ENCODE results near the gene DGLUCY. TPM values are rescaled to one million over a fixed set of nuclear protein-coding genes. Genes with fewer than 3 reads are reported as not detected.

Gene DGLUCY
- total and polyA plus RNA-seq, 2 of the 13 experiments (the other 11 are each of a cell fraction or from before 2014, with no cell fraction given): 14.8 to 36.3 TPM

- H4K20me1 ChIP-seq (ENCODE audit: insufficient read depth, low read length): no peaks in the 10 kb centered on the region
- intact Hi-C loops (cut with micrococcal nuclease; ENCODE audit: unreplicated experiment) (no loop called here), in situ Hi-C loops (cut with HindIII; ENCODE audit: extremely low pct_ligation_motif_present, low pct_unique_long_range_greater_than_20kb) (no loop called here)
- H3K9me3 ChIP-seq (ENCODE audit: low read length): no peaks in the 10 kb centered on the region
- 9% methylated on average over 7 of the region's 7 CpGs for WGBS (ENCODE audit: low lambda C conversion rate)
- no peaks in the 10 kb centered on the region for H3K79me2 ChIP-seq (ENCODE audit: insufficient read depth, low read length)
- H3K4me3 ChIP-seq (replicated peaks in 1 of 3; ENCODE audit: insufficient read depth in 1 of 3, low read depth in 2 of 3, low read length in 3 of 3): no peak overlapping the region
- H3K4me1 ChIP-seq (ENCODE audit: insufficient read depth, low read length): no peaks in the 10 kb centered on the region
- H3K27ac ChIP-seq (ENCODE audit: extremely low read length, insufficient read depth, low read length): no peak overlapping the region
- H2AFZ ChIP-seq (ENCODE audit: low read length): no peak overlapping the region
- CTCF ChIA-PET (ENCODE audit: low intra/inter-chr PET ratio, low total read pairs): no interaction called here
- no peak for ATAC-seq
- POLR2A ChIA-PET: no interaction called here
- H3K36me3 ChIP-seq (replicated peaks in 1 of 2; ENCODE audit: control insufficient read depth in 1 of 2, insufficient read depth in 2 of 2, low read length in 2 of 2): no peaks in the 10 kb centered on the region
- no peak for DNase-seq (ENCODE audit: low spot score)
- FAIRE-seq: no peak
- TF ChIP-seq PRDM10 (CRISPR knock-in tag; IDR thresholded peaks at IDR 0.05; ENCODE audit: low read depth): no peak
- TF ChIP-seq, protein P1, sequence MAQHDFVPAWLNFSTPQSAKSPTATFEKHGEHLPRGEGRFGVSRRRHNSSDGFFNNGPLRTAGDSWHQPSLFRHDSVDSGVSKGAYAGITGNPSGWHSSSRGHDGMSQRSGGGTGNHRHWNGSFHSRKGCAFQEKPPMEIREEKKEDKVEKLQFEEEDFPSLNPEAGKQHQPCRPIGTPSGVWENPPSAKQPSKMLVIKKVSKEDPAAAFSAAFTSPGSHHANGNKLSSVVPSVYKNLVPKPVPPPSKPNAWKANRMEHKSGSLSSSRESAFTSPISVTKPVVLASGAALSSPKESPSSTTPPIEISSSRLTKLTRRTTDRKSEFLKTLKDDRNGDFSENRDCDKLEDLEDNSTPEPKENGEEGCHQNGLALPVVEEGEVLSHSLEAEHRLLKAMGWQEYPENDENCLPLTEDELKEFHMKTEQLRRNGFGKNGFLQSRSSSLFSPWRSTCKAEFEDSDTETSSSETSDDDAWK (CRISPR knock-in tag; IDR thresholded peaks at IDR 0.05): no peak
- no peak for TF ChIP-seq POLR2AphosphoS5 (IDR thresholded peaks at IDR 0.05; ENCODE audit: low read depth, low read length)
- TF ChIP-seq GABPB1 (CRISPR knock-in tag; IDR thresholded peaks at IDR 0.05): no peak
- TF ChIP-seq, protein P2, sequence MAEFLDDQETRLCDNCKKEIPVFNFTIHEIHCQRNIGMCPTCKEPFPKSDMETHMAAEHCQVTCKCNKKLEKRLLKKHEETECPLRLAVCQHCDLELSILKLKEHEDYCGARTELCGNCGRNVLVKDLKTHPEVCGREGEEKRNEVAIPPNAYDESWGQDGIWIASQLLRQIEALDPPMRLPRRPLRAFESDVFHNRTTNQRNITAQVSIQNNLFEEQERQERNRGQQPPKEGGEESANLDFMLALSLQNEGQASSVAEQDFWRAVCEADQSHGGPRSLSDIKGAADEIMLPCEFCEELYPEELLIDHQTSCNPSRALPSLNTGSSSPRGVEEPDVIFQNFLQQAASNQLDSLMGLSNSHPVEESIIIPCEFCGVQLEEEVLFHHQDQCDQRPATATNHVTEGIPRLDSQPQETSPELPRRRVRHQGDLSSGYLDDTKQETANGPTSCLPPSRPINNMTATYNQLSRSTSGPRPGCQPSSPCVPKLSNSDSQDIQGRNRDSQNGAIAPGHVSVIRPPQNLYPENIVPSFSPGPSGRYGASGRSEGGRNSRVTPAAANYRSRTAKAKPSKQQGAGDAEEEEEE (CRISPR knock-in tag; IDR thresholded peaks at IDR 0.05; ENCODE audit: borderline replicate concordance): no peak
- TF ChIP-seq POLR2AphosphoS2 (IDR thresholded peaks at IDR 0.05; ENCODE audit: low read depth, low read length): no peak
- no peak for TF ChIP-seq ZNF691 (CRISPR knock-in tag; IDR thresholded peaks at IDR 0.05; ENCODE audit: borderline replicate concordance, low read depth)
- TF ChIP-seq ZNF205 (CRISPR knock-in tag; IDR thresholded peaks at IDR 0.05): no peak
- H3K9ac ChIP-seq (ENCODE audit: insufficient read depth, low read depth, low read length): no peak overlapping the region
- no TSS peak for BruUV-seq (replicated peaks)
- peaks cover 1 to 18% of the 10 kb centered on the region in 2 experiments; a peak in 4 of 5 replicates for H3K27me3 ChIP-seq (ENCODE audit: control insufficient read depth in 1 of 2, insufficient read depth in 2 of 2, low read length in 2 of 2)
- H3K4me2 ChIP-seq (ENCODE audit: low read depth, low read length): no peak overlapping the region
Observed at GRCh38 chr14:91241863-91242262, 128.0 kb downstream of the DGLUCY start.

Data from HepG2 (cell line).